ENCODE results near the gene CCDC89. TPM values are rescaled to one million over a fixed set of nuclear protein-coding genes. Genes with fewer than 3 reads are reported as not detected.

CCDC89 gene
- 0.14 TPM in 1 of 2 replicates, not detected in the other for total RNA-seq

DNA sequence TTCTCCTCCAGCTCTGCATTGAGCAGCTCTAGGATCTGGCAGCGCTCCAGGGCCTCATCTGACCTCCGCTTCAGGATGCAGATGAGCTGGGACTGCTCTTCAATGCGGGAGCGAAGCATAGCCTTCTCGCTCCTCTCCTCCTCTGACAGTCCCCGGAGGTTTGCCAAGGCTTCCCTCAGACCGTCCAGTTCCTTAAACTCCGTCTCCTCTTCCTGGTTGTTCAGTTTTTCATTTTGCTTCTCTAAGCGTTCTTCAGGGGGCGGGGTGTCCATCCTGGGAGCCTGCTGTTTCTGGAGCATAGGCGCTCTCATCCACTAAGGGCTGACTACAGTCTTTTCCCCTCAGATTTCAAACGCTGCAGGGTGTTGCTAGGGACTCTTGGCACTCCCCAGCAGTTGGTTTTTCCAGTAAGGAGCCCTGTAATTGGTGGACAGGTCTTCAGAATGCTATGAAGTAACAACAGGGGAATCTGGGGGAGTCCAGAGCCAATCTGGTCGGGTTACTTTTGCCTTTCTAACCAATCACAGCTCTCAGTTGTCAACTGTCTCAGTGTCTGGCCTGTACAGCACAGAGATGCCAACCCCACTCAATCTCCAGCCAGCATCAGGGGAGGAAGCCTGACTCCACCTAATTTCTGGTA is at the start of gene CCDC89:
TSS of gene CCDC89 (minus strand) at position 376 of the 640 bp plus-strand sequence. CDS start at position 311, 65 bp downstream.

DNA sequence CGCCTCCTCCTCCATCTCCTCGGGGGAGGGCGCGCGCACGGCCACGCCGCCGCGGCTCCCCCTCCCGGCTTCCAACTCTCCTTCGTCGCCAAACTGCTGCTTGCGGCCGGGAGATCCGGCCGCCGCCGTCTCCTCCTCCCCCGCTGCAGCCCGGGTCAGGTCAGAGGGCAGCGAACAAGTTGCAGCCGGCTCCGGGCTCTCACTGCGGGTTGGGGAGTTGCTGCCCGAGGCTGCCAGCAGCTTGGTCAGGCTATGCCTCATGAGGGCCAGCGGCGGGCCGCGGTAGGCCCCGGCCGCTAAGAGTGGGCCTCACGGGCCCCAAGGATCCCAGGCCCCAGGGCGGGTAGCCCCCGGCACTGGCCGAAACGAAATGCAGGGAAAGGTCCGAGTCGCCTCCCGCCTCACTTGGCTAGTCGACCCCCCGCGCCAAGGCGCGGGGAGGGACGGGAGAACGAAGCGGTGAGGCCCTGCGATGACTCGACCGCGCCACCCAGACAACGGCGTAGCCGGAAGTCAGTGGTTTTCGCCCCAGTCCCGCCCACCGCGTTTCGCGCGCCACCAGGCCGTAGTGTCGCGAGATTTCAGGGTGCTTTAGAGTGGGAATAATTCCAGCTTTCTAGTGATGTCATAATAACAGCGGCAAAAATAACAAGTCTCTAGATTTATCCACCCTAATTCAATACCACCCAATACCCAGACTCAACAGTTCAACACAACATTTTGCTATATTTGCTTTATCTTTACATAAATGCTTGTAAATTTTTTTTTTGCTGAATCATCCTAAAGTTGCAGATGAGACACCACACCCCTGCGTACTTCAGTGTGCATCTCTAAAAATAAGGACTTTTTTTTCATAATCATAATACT is 21.1 kb downstream of the CCDC89 start, which contains the start of gene CREBZF:
TSS of gene CREBZF (minus strand) at position 515 of the 867 bp plus-strand sequence. CDS start at position 261, 254 bp downstream.

DNA sequence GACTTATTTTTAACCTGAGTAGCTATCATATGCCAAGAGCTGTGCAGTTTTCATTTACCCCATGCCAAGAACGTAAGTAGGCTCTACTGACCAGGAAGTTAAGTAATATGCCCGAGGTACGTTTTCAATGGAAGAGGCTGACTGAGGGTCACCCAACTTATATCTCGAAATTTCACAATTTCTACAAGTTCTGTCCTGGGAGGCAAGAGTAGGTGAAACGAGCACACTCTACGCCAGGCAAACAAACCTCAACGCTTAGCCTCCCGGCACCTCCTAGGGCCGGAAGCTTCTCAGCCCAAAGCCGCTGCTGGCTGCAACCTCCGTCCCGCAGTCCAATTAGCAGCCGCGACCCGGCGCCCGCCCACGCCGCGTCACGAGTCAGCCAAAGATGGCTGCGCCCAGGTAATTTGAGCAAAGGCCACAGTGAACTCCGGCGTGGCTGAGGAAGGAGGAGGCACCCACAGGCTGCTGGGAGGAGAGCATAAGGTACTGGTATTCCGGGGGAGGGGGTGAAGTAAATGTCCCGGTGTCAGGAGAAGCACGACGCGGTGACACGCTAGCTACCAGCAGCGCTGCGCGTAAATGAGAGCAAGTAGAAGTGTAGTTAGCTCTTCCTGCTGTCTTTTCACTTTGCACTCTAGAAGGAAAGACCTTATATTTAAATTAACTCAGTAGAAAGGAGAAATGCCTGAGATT is 38.2 kb downstream of the CCDC89 start, which contains the start of gene TMEM126A:
TSS of gene TMEM126A (plus strand) at position 364 of the 696 bp plus-strand sequence. CDS start 2,289 bp downstream, outside the sequence.

Other genes with a start within 250 kb of the CCDC89 start
- gene DLG2, start 58.9 kb downstream of the CCDC89 start, total RNA-seq, result 0.68 and 0.71 TPM in 2 replicates
- 52.2 and 63.9 TPM in 2 replicates for gene TMEM126B, start 57.6 kb downstream of the CCDC89 start, total RNA-seq
- gene TMEM126A, start 38.2 kb downstream of the CCDC89 start, total RNA-seq, result 25.7 and 37.6 TPM in 2 replicates
- 37.1 and 40.7 TPM in 2 replicates for gene CREBZF, start 21.1 kb downstream of the CCDC89 start, total RNA-seq
- 2.4 and 9.0 TPM in 2 replicates for gene SYTL2, start 124.9 kb upstream of the CCDC89 start, total RNA-seq
- gene CCDC83, start 169.2 kb upstream of the CCDC89 start, total RNA-seq, result not detected in 2 replicates